IMR-90 (cell line): ENCODE results near the gene TPM3. TPM values are rescaled to one million over a fixed set of nuclear protein-coding genes. Genes with fewer than 3 reads are reported as not detected.

Source experiments
- ATAC-seq: fragments of 200-7000 bp; cut with Tn5 transposase; 2 replicates; pipeline ENCODE4 v1.9.1; 2020; ENCODE audit warnings: low read depth, mild to moderate bottlenecking, moderate library complexity
- BruUV-seq: library from RNA; stranded (reverse); fragments of 400-500 nt; replicated peaks from 2 replicates; lab custom pipeline; 2021; lab: Mats Ljungman, UMichigan
- CTCF ChIA-PET: fragments of 300-600 bp; formaldehyde crosslinking; extraction: SDS; loops from one replicate; lab custom pipeline; 2021; ENCODE audit warnings: antibody characterized with exemption; lab: Yijun Ruan, JAX
- POLR2A ChIA-PET: fragments of 300-600 bp; sonication (Branson Sonifier 250); formaldehyde crosslinking; loops from one replicate; lab custom pipeline; 2022; ENCODE audit warnings: antibody characterized with exemption; ENCODE audit not compliant: unreplicated experiment; lab: Charles Lee
- DNase-seq: peaks from one replicate; pipeline ENCODE4 v3.0.0; 2013
- H2AFZ ChIP-seq: replicated peaks from 2 replicates; pipeline ENCODE3; 2013; ENCODE audit warnings: low read length, mild to moderate bottlenecking; ENCODE audit not compliant: poor library complexity
- H2AK5ac ChIP-seq: 2 replicates; pipeline ENCODE4 v1.6.1; 2013; ENCODE audit warnings: low read depth, low read length, inconsistent platforms
- H2AK9ac ChIP-seq: replicated peaks from 2 replicates; pipeline ENCODE3; 2013; ENCODE audit warnings: mild to moderate bottlenecking, low read depth, low read length, moderate library complexity; ENCODE audit not compliant: poor library complexity
- H2BK120ac ChIP-seq: 2 replicates; pipeline ENCODE4 v1.6.1; 2013; ENCODE audit warnings: low read depth, low read length, inconsistent platforms
- H2BK15ac ChIP-seq: 3 replicates; pipeline ENCODE4 v1.6.1; 2013; ENCODE audit warnings: low read depth, low read length, inconsistent platforms
- H2BK20ac ChIP-seq: 2 replicates; pipeline ENCODE4 v1.6.1; 2013; ENCODE audit warnings: low read depth, mild to moderate bottlenecking, inconsistent platforms, low read length, moderate library complexity
- H2BK5ac ChIP-seq: 2 replicates; pipeline ENCODE4 v1.6.1; 2013; ENCODE audit warnings: mild to moderate bottlenecking, low read depth, low read length, inconsistent platforms; ENCODE audit not compliant: poor library complexity, severe bottlenecking
- H3K14ac ChIP-seq: replicated peaks from 2 replicates; pipeline ENCODE4 v1.6.1; 2013; ENCODE audit warnings: low read depth, low read length, inconsistent platforms
- H3K18ac ChIP-seq: 2 replicates; pipeline ENCODE4 v1.6.1; 2013; ENCODE audit warnings: low read depth, low read length, control low read depth
- H3K23ac ChIP-seq: 2 replicates; pipeline ENCODE4 v1.6.1; 2013; ENCODE audit warnings: low read depth, low read length, inconsistent platforms
- H3K27ac ChIP-seq: 2 replicates; pipeline ENCODE4 v1.5.1; 2013; ENCODE audit warnings: mild to moderate bottlenecking, control low read depth, low read length; ENCODE audit not compliant: insufficient read depth
- H3K27me3 ChIP-seq: 2 replicates; pipeline ENCODE4 v1.6.1; 2013; ENCODE audit warnings: low read length; ENCODE audit not compliant: control insufficient read depth, insufficient read depth
- H3K36me3 ChIP-seq: 2 replicates; pipeline ENCODE4 v1.6.1; 2013; ENCODE audit warnings: low read length, mixed read lengths; ENCODE audit not compliant: control insufficient read depth, insufficient read depth
- H3K4ac ChIP-seq: 2 replicates; pipeline ENCODE4 v1.6.1; 2013; ENCODE audit warnings: low read depth, low read length, inconsistent platforms
- H3K4me1 ChIP-seq: 2 replicates; pipeline ENCODE4 v1.6.1; 2013; ENCODE audit warnings: low read length, mixed read lengths; ENCODE audit not compliant: control insufficient read depth, insufficient read depth
- H3K4me2 ChIP-seq: 2 replicates; pipeline ENCODE4 v1.6.1; 2013; ENCODE audit warnings: low read depth, mild to moderate bottlenecking, control low read depth, low read length, moderate library complexity
- H3K4me3 ChIP-seq: 2 replicates; pipeline ENCODE4 v1.5.1; 2013; ENCODE audit warnings: low read depth, mild to moderate bottlenecking, control low read depth, low read length, moderate library complexity; ENCODE audit not compliant: insufficient read depth
- H3K56ac ChIP-seq: 2 replicates; pipeline ENCODE4 v1.6.1; 2013; ENCODE audit warnings: low read length, inconsistent platforms; ENCODE audit not compliant: insufficient read depth; ENCODE audit errors: extremely low read depth
- H3K79me1 ChIP-seq, 2 experiments: 2 replicates each; pipeline ENCODE4 v1.6.1; 2013; ENCODE audit warnings: low read length in 2 of 2, inconsistent platforms in 1 of 2, low read depth in 1 of 2
- H3K9ac ChIP-seq: 2 replicates; pipeline ENCODE4 v1.6.1; 2013; ENCODE audit warnings: low read depth, low read length, control low read depth
- H3K9me1 ChIP-seq: 2 replicates; pipeline ENCODE4 v1.6.1; 2013; ENCODE audit warnings: low read length, inconsistent platforms; ENCODE audit not compliant: insufficient read depth
- H3K9me3 ChIP-seq: 2 replicates; pipeline ENCODE4 v1.6.1; 2013; ENCODE audit warnings: low read length; ENCODE audit not compliant: control insufficient read depth, insufficient read depth
- H4K20me1 ChIP-seq: 2 replicates; pipeline ENCODE4 v1.6.1; 2013; ENCODE audit warnings: low read length, inconsistent platforms; ENCODE audit not compliant: insufficient read depth
- H4K5ac ChIP-seq: 2 replicates; pipeline ENCODE4 v1.6.1; 2013; ENCODE audit warnings: mild to moderate bottlenecking, low read depth, low read length, control low read depth
- H4K8ac ChIP-seq, 2 experiments: 2 replicates each; pipeline ENCODE4 v1.6.1; 2013; ENCODE audit warnings: low read depth in 2 of 2, low read length in 2 of 2, control low read depth in 1 of 2, inconsistent platforms in 1 of 2
- H4K91ac ChIP-seq: 2 replicates; pipeline ENCODE4 v1.6.1; 2013; ENCODE audit warnings: low read depth, low read length, inconsistent platforms; ENCODE audit not compliant: insufficient read depth
- BHLHE40 ChIP-seq: fragments of 150-350 bp; IDR thresholded peaks from 2 replicates; pipeline ENCODE4 v1.6.1; 2016; ENCODE audit warnings: mild to moderate bottlenecking, low read depth, low read length
- CEBPB ChIP-seq: IDR thresholded peaks from 2 replicates; pipeline ENCODE4 v1.6.1; 2012; ENCODE audit warnings: low read depth, low read length, improper control_type of control experiment
- CHD1 ChIP-seq: IDR thresholded peaks from 2 replicates; pipeline ENCODE4 v1.6.1; 2012; ENCODE audit warnings: low read depth, low read length, improper control_type of control experiment
- CTCF ChIP-seq: conservative IDR thresholded peaks from 2 replicates; pipeline ENCODE4 v1.5.1; 2012; ENCODE audit warnings: mild to moderate bottlenecking, low read depth, low read length, improper control_type of control experiment
- ELK1 ChIP-seq: fragments of 150-350 bp; IDR thresholded peaks from 2 replicates; pipeline ENCODE4 v1.6.1; 2016; ENCODE audit warnings: low read depth, mild to moderate bottlenecking, low read length, moderate library complexity, borderline replicate concordance
- FOS ChIP-seq: fragments of 150-350 bp; IDR thresholded peaks from 2 replicates; pipeline ENCODE4 v1.6.1; 2016; ENCODE audit warnings: low read depth, low read length
- MAFK ChIP-seq: IDR thresholded peaks from 2 replicates; pipeline ENCODE4 v1.6.1; 2012; ENCODE audit warnings: low read depth, low read length, improper control_type of control experiment
- NFE2L2 ChIP-seq: fragments of 150-350 bp; IDR thresholded peaks from 2 replicates; pipeline ENCODE4 v1.6.1; 2016; ENCODE audit warnings: low read depth, mild to moderate bottlenecking, low read length
- POLR2A ChIP-seq: IDR thresholded peaks from 2 replicates; pipeline ENCODE4 v1.6.1; 2012; ENCODE audit warnings: mild to moderate bottlenecking, low read depth, low read length
- RAD21 ChIP-seq: IDR thresholded peaks from 2 replicates; pipeline ENCODE4 v1.6.1; 2012; ENCODE audit warnings: low read length, improper control_type of control experiment
- RFX5 ChIP-seq: IDR thresholded peaks from 2 replicates; pipeline ENCODE4 v1.8.0; 2012; ENCODE audit warnings: low read depth, mild to moderate bottlenecking, low read length, moderate library complexity
- SMC3 ChIP-seq: fragments of 150-350 bp; IDR thresholded peaks from 2 replicates; pipeline ENCODE4 v1.6.1; 2016; ENCODE audit warnings: low read depth, mild to moderate bottlenecking, antibody characterized with exemption, low read length, moderate library complexity
- USF2 ChIP-seq: fragments of 150-350 bp; IDR thresholded peaks from 2 replicates; pipeline ENCODE4 v1.6.1; 2017; ENCODE audit warnings: mild to moderate bottlenecking, antibody characterized with exemption, low read length, low read depth
- WGBS, 2 experiments: methylation state at CpG; one replicate each; pipeline versions ENCODE4 v1.1.5 to v1.1.7; 2013; ENCODE audit warnings: missing lambda C conversion rate in 2 of 2; ENCODE audit not compliant: insufficient read length in 1 of 2; ENCODE audit errors: extremely low coverage in 2 of 2; 5-methylcytosine and 5-hydroxymethylcytosine counted together
- dilution Hi-C: fragments of 300-500 bp; cut with HindIII; formaldehyde crosslinking; loops from one replicate; pipeline ENCODE4 v1.14.3; 2018; ENCODE audit warnings: low sequenced_read_pairs; ENCODE audit not compliant: unreplicated experiment
- in situ Hi-C: fragments of 300-500 bp; cut with MboI; formaldehyde crosslinking; loops from 3 replicates; pipeline ENCODE4 v1.14.3; 2019; ENCODE audit warnings: low sequenced_read_pairs, inconsistent platforms, mixed read lengths
- intact Hi-C: fragments of 100-400 bp; cut with micrococcal nuclease; formaldehyde crosslinking; loops from 2 replicates; pipeline ENCODE4 v1.10.0; 2022
- polyA plus RNA-seq, 3 experiments: library from polyadenylated mRNA; depleted of rRNA; stranded (reverse); fragments of >200 nt; gene quantifications; 2 replicates each; pipeline ENCODE4 v1.2.3, GENCODE V29; 2012; ENCODE audit warnings: low replicate concordance in 1 of 3
- total RNA-seq: library from RNA; depleted of rRNA; stranded (reverse); fragments of >200 nt; gene quantifications from 2 replicates; pipeline ENCODE4 v1.2.3, GENCODE V29; 2012

Gene TPM3
- total and polyA plus RNA-seq, 2 of the 4 experiments (the other 2 are of a cell fraction) = 438 to 530 TPM

- H3K27ac ChIP-seq = no peak overlapping the region
- no peak overlapping the region for H3K56ac ChIP-seq
- no peak overlapping the region for H3K14ac ChIP-seq
- H3K9me1 ChIP-seq = peaks cover 11% of the 10 kb centered on the region
- no peak overlapping the region for H3K9ac ChIP-seq
- H3K27me3 ChIP-seq = no peaks in the 10 kb centered on the region
- no peak overlapping the region for H4K8ac ChIP-seq
- no TSS peak for BruUV-seq
- H2BK15ac ChIP-seq = no peak overlapping the region
- H2AK5ac ChIP-seq = no peak overlapping the region
- ATAC-seq (no peak), DNase-seq (no peak)
- no peak overlapping the region for H3K23ac ChIP-seq
- no peak overlapping the region for H4K5ac ChIP-seq
- peaks cover 22% of the 10 kb centered on the region for H3K4me1 ChIP-seq
- dilution Hi-C loops (no loop called here), intact Hi-C loops (no loop called here), in situ Hi-C loops (no loop called here)
- H2BK5ac ChIP-seq = no peak overlapping the region
- POLR2A ChIA-PET = no interaction called here
- H3K18ac ChIP-seq = no peak overlapping the region
- H3K4me3 ChIP-seq = no peak overlapping the region
- H3K4ac ChIP-seq = no peak overlapping the region
- peaks cover 87% of the 10 kb centered on the region for H4K20me1 ChIP-seq
- no peak overlapping the region for H2BK120ac ChIP-seq
- H3K9me3 ChIP-seq = no peaks in the 10 kb centered on the region
- no peak overlapping the region for H4K91ac ChIP-seq
- no peak overlapping the region for H2BK20ac ChIP-seq
- H2AK9ac ChIP-seq = no peak overlapping the region
- no peak overlapping the region for H3K4me2 ChIP-seq
- TF ChIP-seq ELK1 = no peak
- TF ChIP-seq USF2 = no peak
- TF ChIP-seq MAFK = no peak
- no peak for TF ChIP-seq BHLHE40
- TF ChIP-seq SMC3 = no peak
- no peak for TF ChIP-seq RFX5
- TF ChIP-seq FOS = no peak
- TF ChIP-seq CHD1 = no peak
- no peak for TF ChIP-seq POLR2A
- no peak for TF ChIP-seq RAD21
- TF ChIP-seq CTCF = no peak
- TF ChIP-seq CEBPB = no peak
- TF ChIP-seq NFE2L2 = no peak
- 83% methylated on average over 1 of the region's 4 CpGs; no CpG with 5 or more reads in 1 of the 2 experiments for WGBS, 2 experiments
- CTCF ChIA-PET = no interaction called here
- no peak overlapping the region for H2AFZ ChIP-seq
- peaks cover 55% of the 10 kb centered on the region for H3K36me3 ChIP-seq
- peaks cover 35 to 54% of the 10 kb centered on the region in 2 experiments for H3K79me1 ChIP-seq
Observed at GRCh38 chr1:154174654-154175053, 17.2 kb downstream of the TPM3 start.
